ENCODE measurements around the gene GAB4.
"Not testable (repeated sequence)": the region's sequence is repeated elsewhere in the genome, so short reads cannot be mapped to it uniquely, and the experiment has no call there.

The GAB4 gene

GRCh38 chr22:16957781-16958180 is 50.2 kb downstream of the GAB4 start:
- DNase-seq = no peak

GRCh38 chr22:16956290-16956689 is 51.7 kb downstream of the GAB4 start:
- no peak for DNase-seq

GRCh38 chr22:16955678-16956210 is 52.3 kb downstream of the GAB4 start:
- no peak for DNase-seq

GRCh38 chr22:16955081-16955480 is 52.9 kb downstream of the GAB4 start:
- DNase-seq = no peak

- DNase-seq = no peak
Observed at GRCh38 chr22:16954060-16954403, 54.0 kb downstream of the GAB4 start.

- DNase-seq = no peak
Observed at GRCh38 chr22:16953206-16954059, 54.6 kb downstream of the GAB4 start.

GRCh38 chr22:16949561-16949960 is 58.5 kb downstream of the GAB4 start:
- DNase-seq = no peak

GRCh38 chr22:16937811-16938210 is 70.2 kb downstream of the GAB4 start:
- no peak for DNase-seq

- DNase-seq = not testable (repeated sequence)
Observed at GRCh38 chr22:16937209-16937608, 70.8 kb downstream of the GAB4 start.

GRCh38 chr22:16936625-16937024 is 71.4 kb downstream of the GAB4 start:
- no peak for DNase-seq

GRCh38 chr22:16935209-16935608 is 72.8 kb downstream of the GAB4 start:
- DNase-seq = no peak

GRCh38 chr22:16933291-16934282 is 74.4 kb downstream of the GAB4 start:
- no peak for DNase-seq

- DNase-seq = no peak
Observed at GRCh38 chr22:16932577-16932976, 75.4 kb downstream of the GAB4 start.

- no peak for DNase-seq
Observed at GRCh38 chr22:16925407-16925966, 82.5 kb downstream of the GAB4 start.

- no peak for DNase-seq
Observed at GRCh38 chr22:16922706-16923105, 85.3 kb downstream of the GAB4 start.

GRCh38 chr22:16922076-16922475 is 85.9 kb downstream of the GAB4 start:
- no peak for DNase-seq

- DNase-seq = peak; percentile 13
Observed at GRCh38 chr22:16917144-16918003, 90.6 kb downstream of the GAB4 start.

- no peak for DNase-seq
Observed at GRCh38 chr22:16915701-16916100, 92.3 kb downstream of the GAB4 start.

GRCh38 chr22:16914911-16915310 is 93.1 kb downstream of the GAB4 start:
- DNase-seq = not testable (repeated sequence)

- no peak for DNase-seq
Observed at GRCh38 chr22:16914006-16914405, 94.0 kb downstream of the GAB4 start.

GRCh38 chr22:16912281-16912680 is 95.7 kb downstream of the GAB4 start:
- DNase-seq = no peak

All from fibroblast of skin of right quadriceps (primary cell).